H54 (cell line): ENCODE measurements around the gene CD80.
A peak's percentile ranks its signal among the peaks of the same experiment; 100 is the strongest.

Source experiments
- DNase-seq: peaks from one replicate; pipeline ENCODE4 v3.0.0; 2011; ENCODE audit warnings: low spot score, mixed read lengths; ENCODE audit not compliant: insufficient read length
- FAIRE-seq: peaks from 3 replicates; lab custom pipeline; 2011; peaks lifted over from hg19 to GRCh38; lab: Jason Lieb, UNC
- POLR2A ChIP-seq: IDR thresholded peaks from 2 replicates; pipeline ENCODE4 v1.6.1; 2011; ENCODE audit warnings: low read depth, mild to moderate bottlenecking, low read length

Gene CD80

DNA sequence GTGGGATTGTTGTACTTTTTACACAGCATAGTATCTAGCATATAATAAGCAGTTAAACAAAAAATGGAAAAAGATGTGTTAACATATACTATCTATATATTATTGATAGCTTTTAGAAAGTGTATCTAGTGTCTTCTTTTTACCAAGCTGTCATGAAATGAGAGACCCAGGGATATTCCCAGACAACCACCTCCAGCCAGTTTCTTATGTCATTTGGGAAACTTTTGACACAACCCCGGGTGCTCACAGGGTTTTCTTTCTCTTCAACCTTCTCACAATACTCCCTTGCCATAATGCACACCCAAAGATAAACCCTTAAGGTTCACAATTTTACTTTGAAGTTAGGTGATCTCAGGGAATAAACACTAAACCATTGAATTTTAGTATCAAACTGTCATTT lies 33.4 kb upstream of the CD80 start:
- DNase-seq (no peak), FAIRE-seq (no peak)
- no peak for TF ChIP-seq POLR2A

DNA sequence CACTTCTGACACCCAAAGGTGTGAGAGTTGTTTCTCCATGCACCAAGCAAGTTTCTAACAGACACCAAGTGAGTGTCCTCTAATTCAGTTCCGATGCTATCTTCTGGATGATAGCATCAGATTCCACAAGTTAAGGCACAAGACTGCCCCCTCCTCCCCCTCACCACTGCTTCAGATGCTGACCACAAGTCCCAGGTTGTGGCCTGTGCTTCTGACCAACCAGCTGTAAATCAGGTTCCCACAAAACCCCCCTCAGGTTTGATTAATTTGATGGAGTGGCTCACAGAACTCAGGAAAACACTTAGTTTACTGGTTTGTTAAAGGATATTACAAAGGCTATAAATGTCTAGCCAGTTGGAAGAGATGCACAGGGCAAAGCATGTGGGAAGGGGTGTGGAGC lies 31.3 kb upstream of the CD80 start:
- no peak for DNase-seq
- TF ChIP-seq POLR2A = no peak
- no peak for FAIRE-seq

DNA sequence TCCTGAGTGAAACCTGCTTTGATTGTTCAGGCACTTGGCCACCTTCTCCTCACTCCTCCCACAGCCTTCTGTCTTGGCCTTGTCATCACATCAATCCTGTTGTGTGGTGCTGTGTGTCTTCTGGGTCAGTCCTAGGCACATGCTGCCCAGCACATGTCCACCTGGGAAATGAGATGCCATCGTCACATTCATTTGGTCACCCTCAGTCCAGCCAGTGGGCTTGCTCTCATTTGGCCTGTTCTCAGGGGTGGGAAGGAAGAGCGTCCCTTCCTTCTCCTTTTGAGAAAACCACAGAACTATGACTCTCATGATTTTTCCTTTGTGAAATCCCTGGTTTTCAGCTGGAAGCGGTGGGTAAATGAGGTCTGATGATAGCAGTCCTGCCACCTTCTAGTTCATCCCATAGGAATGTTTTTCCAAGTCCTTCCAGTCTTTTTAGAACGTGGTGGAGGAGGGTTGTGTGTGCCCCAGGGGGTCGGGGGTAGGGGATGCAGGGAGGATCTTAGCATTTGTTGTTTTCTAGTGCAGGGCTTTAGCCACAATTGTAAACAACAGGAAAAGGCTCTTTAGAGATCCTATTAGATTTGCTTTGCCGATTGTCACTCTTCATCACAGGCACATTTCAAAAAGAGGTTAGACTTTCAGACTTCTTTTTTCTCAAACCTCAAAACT lies 29.8 kb upstream of the CD80 start:
- FAIRE-seq = no peak
- DNase-seq = no peak
- TF ChIP-seq POLR2A = no peak

GRCh38 chr3:119588112-119588511 lies 28.7 kb upstream of the CD80 start:
- TF ChIP-seq POLR2A = no peak
- FAIRE-seq = no peak
- DNase-seq = no peak

- no peak for FAIRE-seq
- TF ChIP-seq POLR2A = no peak
- no peak for DNase-seq
Observed at GRCh38 chr3:119586733-119587172, 27.3 kb upstream of the CD80 start.

- FAIRE-seq = no peak
- DNase-seq = no peak
- TF ChIP-seq POLR2A = no peak
Observed at GRCh38 chr3:119585856-119586570, 26.6 kb upstream of the CD80 start.

- no peak for TF ChIP-seq POLR2A
- DNase-seq (no peak), FAIRE-seq (no peak)
Observed at GRCh38 chr3:119585208-119585607, 25.8 kb upstream of the CD80 start.

DNA sequence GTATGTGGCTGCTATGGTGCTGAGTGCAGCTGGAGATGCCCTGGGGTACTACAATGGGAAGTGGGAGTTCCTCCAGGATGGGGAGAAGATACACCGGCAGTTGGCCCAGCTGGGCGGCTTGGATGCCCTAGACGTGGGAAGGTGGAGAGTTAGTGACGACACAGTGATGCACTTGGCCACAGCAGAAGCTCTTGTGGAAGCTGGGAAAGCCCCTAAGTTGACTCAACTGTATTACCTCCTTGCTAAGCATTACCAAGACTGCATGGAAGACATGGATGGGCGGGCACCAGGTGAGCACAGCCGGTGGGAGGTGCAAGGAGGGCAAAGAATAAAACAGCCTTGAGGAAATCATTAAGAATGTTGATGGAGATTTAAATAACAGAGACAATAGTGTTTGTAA lies 22.8 kb upstream of the CD80 start:
- no peak for TF ChIP-seq POLR2A
- DNase-seq = no peak
- no peak for FAIRE-seq

DNA sequence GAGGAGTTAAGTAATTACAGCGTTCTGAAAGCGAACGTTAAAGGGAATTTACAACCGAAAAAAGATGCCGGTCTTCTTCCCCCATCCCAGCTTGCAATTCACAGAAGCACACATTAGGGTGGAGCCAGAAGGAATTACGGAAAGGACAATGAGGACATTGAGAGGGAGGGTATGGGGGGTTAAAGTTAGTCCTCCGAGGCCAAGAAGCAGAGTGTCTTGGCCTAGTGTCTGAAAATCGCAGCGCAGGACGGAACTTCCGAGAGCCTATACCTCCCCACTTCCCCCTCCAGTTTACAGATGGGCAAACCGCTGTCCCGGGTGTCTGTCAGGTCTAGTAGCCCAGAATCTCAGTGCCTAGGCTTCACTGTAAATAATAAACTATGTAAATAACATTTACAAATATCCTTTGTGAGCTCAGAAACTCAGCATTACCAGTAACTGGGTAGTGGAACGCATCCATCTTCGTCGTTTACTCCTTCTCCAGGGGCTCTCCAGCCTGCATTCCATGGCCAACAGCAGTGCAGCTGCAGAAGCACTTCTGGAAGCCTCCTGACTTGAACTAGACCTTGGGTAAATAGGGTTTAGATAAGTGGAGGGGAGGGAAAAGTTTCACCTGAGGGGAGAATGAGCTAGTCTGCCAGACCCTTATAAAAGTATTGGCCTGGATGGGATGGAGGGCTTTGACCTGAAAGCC lies 20.8 kb upstream of the CD80 start:
- DNase-seq (no peak), FAIRE-seq (no peak)
- TF ChIP-seq POLR2A = no peak

- peak; percentile 24 for DNase-seq
- FAIRE-seq = no peak
- no peak for TF ChIP-seq POLR2A
Observed at GRCh38 chr3:119579366-119580066, 20.1 kb upstream of the CD80 start, which contains the start of gene ADPRH. TSS of gene ADPRH (plus strand) at chr3:119579492. CDS start at chr3:119582170, 2,678 bp downstream.

DNA sequence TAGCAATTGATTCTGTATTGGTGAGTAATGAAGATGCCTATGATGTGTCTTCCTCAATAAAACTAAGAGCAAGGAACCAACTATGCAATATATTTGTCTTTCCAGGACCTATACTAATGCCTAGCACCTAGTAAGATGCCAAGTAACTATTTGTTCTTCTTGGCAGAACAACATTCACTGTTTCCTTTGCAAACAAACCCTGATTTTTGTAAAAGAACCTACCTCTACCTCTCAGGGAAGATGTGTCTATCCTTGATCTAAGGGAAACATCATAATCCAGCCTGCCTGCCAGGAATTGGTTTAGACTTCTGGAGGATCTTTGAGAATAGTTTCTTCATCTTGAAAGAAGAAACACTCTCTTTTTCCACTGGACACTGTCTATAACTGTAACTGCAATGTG lies 16.1 kb upstream of the CD80 start:
- FAIRE-seq = no peak
- DNase-seq = no peak
- TF ChIP-seq POLR2A = no peak

DNA sequence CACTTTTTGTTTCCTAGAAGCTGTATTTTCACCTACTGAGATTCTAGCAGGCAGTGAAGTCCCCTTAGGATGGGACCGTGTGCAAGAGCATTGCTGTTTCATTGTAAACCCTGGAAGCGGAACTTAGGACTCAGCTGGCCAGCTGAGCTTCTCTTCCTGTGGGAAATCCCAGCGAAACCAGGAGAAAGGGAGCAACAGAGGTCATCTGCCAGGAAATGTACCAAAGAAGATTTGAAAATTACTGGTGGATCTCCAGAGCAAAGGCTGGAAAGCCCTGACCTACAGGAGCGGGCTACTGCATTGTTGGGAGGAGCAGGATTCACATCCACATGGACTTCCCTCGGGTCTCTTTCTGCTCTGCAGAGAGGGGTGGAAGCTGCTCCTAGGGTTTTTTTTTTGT lies 12.3 kb upstream of the CD80 start:
- no peak for FAIRE-seq
- no peak for DNase-seq
- TF ChIP-seq POLR2A = no peak

DNA sequence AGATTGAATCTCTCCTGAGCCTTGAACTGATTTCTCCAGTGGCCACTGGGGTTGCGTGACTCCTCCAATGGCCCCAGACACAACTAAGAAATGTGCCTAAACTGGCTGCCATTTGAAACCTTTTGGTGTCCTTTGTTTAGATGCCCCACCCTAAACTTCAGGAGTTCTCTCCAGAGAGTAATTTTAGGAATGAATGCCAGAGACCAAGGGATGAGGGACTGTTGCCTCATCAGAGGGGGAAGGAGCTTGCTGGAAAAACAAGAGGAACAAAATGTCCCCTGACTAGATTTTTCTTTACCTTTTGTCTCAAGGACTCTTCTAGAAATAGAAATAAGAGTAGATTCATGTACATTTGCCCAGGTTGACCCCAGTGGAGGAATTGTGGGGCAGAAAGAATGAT lies 11.8 kb upstream of the CD80 start:
- DNase-seq (no peak), FAIRE-seq (no peak)
- no peak for TF ChIP-seq POLR2A

- TF ChIP-seq POLR2A = no peak
Observed at GRCh38 chr3:119570229-119570628, 10.8 kb upstream of the CD80 start.

More at GRCh38 chr3:119570229-119570628, 10.8 kb upstream of the CD80 start:
- no peak for DNase-seq
- no peak for FAIRE-seq
